ENCODE results near the gene IL23A. TPM values are rescaled to one million over a fixed set of nuclear protein-coding genes. Genes with fewer than 3 reads are reported as not detected.
"Not testable (repeated sequence)": the region's sequence is repeated elsewhere in the genome, so short reads cannot be mapped to it uniquely, and the experiment has no call there.

Gene IL23A
- total and polyA plus RNA-seq, 2 experiments from 2014 or later, result 2.5 to 8.0 TPM

DNA sequence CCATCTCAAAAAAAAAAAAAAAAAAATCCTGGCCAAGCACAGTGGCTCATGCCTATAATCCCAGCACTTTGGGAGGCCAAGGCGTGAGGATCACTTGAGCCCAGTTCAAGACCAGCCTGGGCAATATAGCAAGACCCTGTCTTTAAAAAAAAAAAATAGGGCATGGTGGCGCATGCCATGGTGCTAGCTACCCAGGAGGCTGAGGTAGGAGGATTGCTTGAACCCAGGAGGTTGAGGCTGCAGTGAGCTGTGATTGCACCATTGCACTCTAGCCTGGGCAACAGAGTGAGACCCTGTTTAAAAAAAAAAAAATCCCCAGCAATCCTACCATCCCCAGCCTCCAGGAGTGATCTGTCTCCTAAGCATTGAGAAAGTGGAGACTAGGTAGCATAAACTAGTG lies 3.6 kb downstream of the IL23A start:
- H3K27ac ChIP-seq (ENCODE audit: low read depth); H3K4me3 Mint-ChIP-seq; H3K27me3 ChIP-seq (ENCODE audit: insufficient read depth); H4K20me1 ChIP-seq (replicated peaks; ENCODE audit: insufficient read depth); H3K4me2 ChIP-seq; H3K36me3 ChIP-seq (ENCODE audit: insufficient read depth); H3K27ac Mint-ChIP-seq; H3K27me3 Mint-ChIP-seq (ENCODE audit: insufficient read depth, low read depth, poor library complexity); H2AFZ ChIP-seq; ATAC-seq; H3K9me3 Mint-ChIP-seq; H3K79me2 ChIP-seq (replicated peaks; ENCODE audit: insufficient read depth); H3K4me3 ChIP-seq; DNase-seq (ENCODE audit: low spot score): not testable (repeated sequence)
- Mint-ChIP-seq H3K4me1 (peaks cover 22% of the 10 kb centered on the region), H3K36me3 (ENCODE audit: low read depth) (peaks cover 25% of the 10 kb centered on the region)
- peaks cover 17% of the 10 kb centered on the region; the same call in 1 of the 2 replicates for H3F3A ChIP-seq (replicated peaks; ENCODE audit: low read depth)
- peaks cover 19% of the 10 kb centered on the region for H3K9me2 ChIP-seq (ENCODE audit: insufficient read depth)
- peaks cover 19% of the 10 kb centered on the region for H3K4me1 ChIP-seq (ENCODE audit: insufficient read depth)

- TF ChIP-seq CTCF (conservative IDR thresholded peaks at IDR 0.05; ENCODE audit: low read depth in 2 of 2), result peak; percentile 30 to 68; a peak in 3 of 4 replicates
- TF ChIP-seq JUNB (IDR thresholded peaks at IDR 0.05; ENCODE audit: unreplicated experiment), result no peak
- no peaks in the 10 kb centered on the region for H3K27me3 ChIP-seq (ENCODE audit: insufficient read depth)
- Mint-ChIP-seq H3K9me3 (no peaks in the 10 kb centered on the region), H3K4me1 (no peaks in the 10 kb centered on the region), H3K27ac (no peak overlapping the region), H3K4me3 (no peak overlapping the region), H3K36me3 (ENCODE audit: low read depth) (peaks cover 58% of the 10 kb centered on the region), H3K27me3 (ENCODE audit: insufficient read depth, low read depth, poor library complexity) (peaks cover 3% of the 10 kb centered on the region)
- H3K4me3 ChIP-seq, result no peak overlapping the region
- no peaks in the 10 kb centered on the region for H3K79me2 ChIP-seq (replicated peaks; ENCODE audit: insufficient read depth)
- H3K4me2 ChIP-seq, result no peak overlapping the region
- ATAC-seq (peak; percentile 89), DNase-seq (ENCODE audit: low spot score) (peak; percentile 64)
- H3F3A ChIP-seq (replicated peaks; ENCODE audit: low read depth), result no peaks in the 10 kb centered on the region
- H3K36me3 ChIP-seq (ENCODE audit: insufficient read depth), result peaks cover 18% of the 10 kb centered on the region
- H3K9me2 ChIP-seq (ENCODE audit: insufficient read depth), result no peaks in the 10 kb centered on the region
- no peaks in the 10 kb centered on the region for H4K20me1 ChIP-seq (replicated peaks; ENCODE audit: insufficient read depth)
- H2AFZ ChIP-seq, result no peak overlapping the region
- H3K27ac ChIP-seq (ENCODE audit: low read depth), result no peak overlapping the region
- no peaks in the 10 kb centered on the region for H3K4me1 ChIP-seq (ENCODE audit: insufficient read depth)
These were observed 8.0 kb downstream of the IL23A start for GRCh38 chr12:56346675-56347074.

- H4K20me1 ChIP-seq (replicated peaks; ENCODE audit: insufficient read depth); H3K27ac Mint-ChIP-seq; ATAC-seq; H3K27ac ChIP-seq (ENCODE audit: low read depth); H3K4me1 ChIP-seq (ENCODE audit: insufficient read depth); H3K79me2 ChIP-seq (replicated peaks; ENCODE audit: insufficient read depth); H3K4me3 Mint-ChIP-seq; H3K4me3 ChIP-seq; H3F3A ChIP-seq (replicated peaks; ENCODE audit: low read depth); DNase-seq (ENCODE audit: low spot score); H3K9me3 Mint-ChIP-seq; H3K9me2 ChIP-seq (ENCODE audit: insufficient read depth); H3K27me3 Mint-ChIP-seq (ENCODE audit: insufficient read depth, low read depth, poor library complexity); H3K4me2 ChIP-seq; H3K4me1 Mint-ChIP-seq; H2AFZ ChIP-seq; H3K27me3 ChIP-seq (ENCODE audit: insufficient read depth): not testable (repeated sequence)
- H3K36me3 ChIP-seq (ENCODE audit: insufficient read depth), result peaks cover 21% of the 10 kb centered on the region
- peaks cover 58% of the 10 kb centered on the region for H3K36me3 Mint-ChIP-seq (ENCODE audit: low read depth)
These were observed 8.6 kb downstream of the IL23A start for GRCh38 chr12:56347255-56347654.

DNA sequence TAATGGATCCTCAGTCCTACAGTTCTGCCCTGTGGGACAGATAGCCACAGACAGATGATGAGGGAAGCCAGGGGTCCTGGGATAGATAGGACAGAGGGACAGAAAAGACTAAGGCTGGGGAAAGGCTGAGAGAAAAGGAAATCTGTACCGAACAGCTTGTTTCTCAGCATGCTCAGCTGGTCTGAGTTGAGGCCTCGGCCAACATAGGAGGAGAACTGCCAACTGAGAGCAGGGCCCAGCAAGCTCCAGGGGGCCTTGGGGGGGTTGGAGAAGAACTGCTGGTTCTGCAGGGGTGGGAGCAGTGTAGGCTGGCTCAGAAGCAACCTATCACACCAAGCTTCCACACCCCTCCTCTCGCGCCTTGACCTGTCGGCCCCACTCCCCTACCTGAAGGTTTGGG lies 10.1 kb downstream of the IL23A start:
- Mint-ChIP-seq H3K4me1 (no peaks in the 10 kb centered on the region), H3K36me3 (ENCODE audit: low read depth) (peaks cover 59% of the 10 kb centered on the region), H3K9me3 (no peaks in the 10 kb centered on the region), H3K27me3 (ENCODE audit: insufficient read depth, low read depth, poor library complexity) (peaks cover 3% of the 10 kb centered on the region), H3K4me3 (no peak overlapping the region), H3K27ac (no peak overlapping the region)
- ATAC-seq, result no peak
- no peak overlapping the region for H3K4me3 ChIP-seq
- H3K27ac ChIP-seq (ENCODE audit: low read depth), result no peak overlapping the region
- H3K79me2 ChIP-seq (replicated peaks; ENCODE audit: insufficient read depth), result no peaks in the 10 kb centered on the region
- no peaks in the 10 kb centered on the region for H3F3A ChIP-seq (replicated peaks; ENCODE audit: low read depth)
- H3K27me3 ChIP-seq (ENCODE audit: insufficient read depth), result no peaks in the 10 kb centered on the region
- H3K9me2 ChIP-seq (ENCODE audit: insufficient read depth), result no peaks in the 10 kb centered on the region
- no peak overlapping the region for H2AFZ ChIP-seq
- DNase-seq (ENCODE audit: low spot score), result no peak
- no peak overlapping the region for H3K4me2 ChIP-seq
- peaks cover 21% of the 10 kb centered on the region for H3K36me3 ChIP-seq (ENCODE audit: insufficient read depth)
- no peaks in the 10 kb centered on the region for H4K20me1 ChIP-seq (replicated peaks; ENCODE audit: insufficient read depth)
- H3K4me1 ChIP-seq (ENCODE audit: insufficient read depth), result no peaks in the 10 kb centered on the region
- TF ChIP-seq CTCF (conservative IDR thresholded peaks at IDR 0.05; ENCODE audit: low read depth in 2 of 2) (no peak), NANOG (IDR thresholded peaks at IDR 0.05; ENCODE audit: borderline replicate concordance) (no peak), EZH2 (IDR thresholded peaks at IDR 0.05; ENCODE audit: low read depth, unreplicated experiment) (no peak), EZH2phosphoT487 (IDR thresholded peaks at IDR 0.05; ENCODE audit: unreplicated experiment) (no peak), CREB1 (CRISPR knock-in tag; IDR thresholded peaks at IDR 0.05; ENCODE audit: low read depth) (no peak), ZNF331 (CRISPR knock-in tag; IDR thresholded peaks at IDR 0.05; ENCODE audit: low read depth) (no peak), POLR2AphosphoS5 (IDR thresholded peaks at IDR 0.05; ENCODE audit: low read depth) (no peak), JUNB (IDR thresholded peaks at IDR 0.05; ENCODE audit: unreplicated experiment) (no peak)
